ENCODE measurements around the gene ZNF319.
A peak's percentile ranks its signal among the peaks of the same experiment; 100 is the strongest.
"Not testable (repeated sequence)": the region's sequence is repeated elsewhere in the genome, so short reads cannot be mapped to it uniquely, and the experiment has no call there.

ZNF319 gene

DNA sequence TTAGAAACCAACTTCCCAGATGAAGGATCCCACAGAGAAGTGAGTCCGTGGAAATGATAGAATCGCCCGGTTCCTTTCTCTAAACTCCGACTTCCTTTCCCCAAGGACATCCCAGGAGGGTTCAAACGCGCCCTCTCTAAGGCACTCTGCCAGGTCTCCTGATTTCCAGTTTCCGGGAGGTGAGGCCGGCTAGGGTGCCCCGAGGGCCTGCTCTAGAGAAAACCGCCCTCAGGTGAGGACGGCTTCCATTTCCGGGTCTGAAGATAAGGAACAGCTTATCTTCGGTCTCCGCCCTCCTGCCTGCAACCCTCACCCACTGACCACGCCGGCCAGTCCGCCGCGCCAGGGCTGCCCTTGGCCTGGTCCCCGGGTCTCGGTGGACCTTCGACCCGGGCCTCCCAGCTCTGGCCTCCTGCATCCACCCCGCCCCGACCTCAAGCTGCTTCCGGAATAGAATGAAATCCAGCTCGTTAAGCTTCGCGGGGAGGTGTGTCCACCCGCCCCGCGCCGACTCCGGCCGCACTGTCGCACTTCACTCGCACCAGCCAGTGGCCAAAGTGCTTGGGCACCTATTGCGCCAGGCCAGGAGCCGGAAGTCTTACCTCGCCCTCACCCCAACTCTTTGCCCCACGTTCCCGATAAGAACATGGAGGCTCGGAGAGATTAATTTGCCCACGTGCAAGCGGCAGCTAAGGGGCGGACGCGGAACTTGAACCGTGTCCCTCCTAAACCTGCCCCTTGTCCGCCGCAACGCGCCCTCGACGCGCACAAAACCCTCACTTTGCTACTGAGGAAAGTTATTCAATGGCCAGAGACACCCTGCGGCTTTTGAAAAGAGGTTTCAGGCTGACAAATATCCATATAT, 24.2 kb upstream of the ZNF319 start:
- no peak for FAIRE-seq
- DNase-seq (ENCODE audit: extremely low spot score, insufficient read length, low read depth) = no peak

DNA sequence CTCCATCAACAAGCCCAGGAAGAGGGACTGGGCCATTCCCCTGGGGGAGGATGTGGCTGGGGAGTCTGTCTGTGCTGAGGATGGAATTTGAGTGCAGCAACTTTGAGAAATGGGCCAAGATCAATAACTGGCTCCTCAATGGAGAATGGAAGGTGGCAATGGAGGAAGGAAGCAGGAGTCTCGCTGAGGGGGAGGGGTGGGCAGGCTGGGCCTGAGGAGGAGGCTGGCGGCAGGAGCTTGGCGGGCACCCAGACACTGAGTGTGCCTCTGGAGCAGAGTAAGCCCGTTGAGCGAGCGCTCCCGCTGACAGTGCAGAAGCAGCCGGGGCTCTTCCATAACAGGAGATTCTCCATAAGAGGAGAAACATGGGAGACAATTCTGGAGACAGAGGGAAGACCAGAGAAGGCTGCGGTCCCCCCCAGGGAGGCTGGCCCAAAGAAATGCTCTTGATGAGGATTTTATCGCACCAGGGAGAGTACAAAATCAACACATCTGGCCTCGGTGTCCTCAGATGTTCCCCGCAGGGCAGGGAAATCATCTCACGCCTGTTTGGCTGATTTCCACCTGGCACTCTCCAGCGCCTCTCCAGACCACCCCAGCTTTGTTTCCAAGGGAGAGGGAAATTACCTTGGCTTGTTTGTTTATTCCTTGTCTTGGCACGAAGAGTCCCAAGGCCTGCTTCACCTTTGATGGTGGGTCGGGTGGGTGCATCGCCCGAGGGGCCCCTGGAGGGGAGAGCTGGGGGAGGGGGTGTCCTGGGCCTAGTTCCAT, 22.3 kb upstream of the ZNF319 start:
- FAIRE-seq (no peak), DNase-seq (ENCODE audit: extremely low spot score, insufficient read length, low read depth) (no peak)

DNA sequence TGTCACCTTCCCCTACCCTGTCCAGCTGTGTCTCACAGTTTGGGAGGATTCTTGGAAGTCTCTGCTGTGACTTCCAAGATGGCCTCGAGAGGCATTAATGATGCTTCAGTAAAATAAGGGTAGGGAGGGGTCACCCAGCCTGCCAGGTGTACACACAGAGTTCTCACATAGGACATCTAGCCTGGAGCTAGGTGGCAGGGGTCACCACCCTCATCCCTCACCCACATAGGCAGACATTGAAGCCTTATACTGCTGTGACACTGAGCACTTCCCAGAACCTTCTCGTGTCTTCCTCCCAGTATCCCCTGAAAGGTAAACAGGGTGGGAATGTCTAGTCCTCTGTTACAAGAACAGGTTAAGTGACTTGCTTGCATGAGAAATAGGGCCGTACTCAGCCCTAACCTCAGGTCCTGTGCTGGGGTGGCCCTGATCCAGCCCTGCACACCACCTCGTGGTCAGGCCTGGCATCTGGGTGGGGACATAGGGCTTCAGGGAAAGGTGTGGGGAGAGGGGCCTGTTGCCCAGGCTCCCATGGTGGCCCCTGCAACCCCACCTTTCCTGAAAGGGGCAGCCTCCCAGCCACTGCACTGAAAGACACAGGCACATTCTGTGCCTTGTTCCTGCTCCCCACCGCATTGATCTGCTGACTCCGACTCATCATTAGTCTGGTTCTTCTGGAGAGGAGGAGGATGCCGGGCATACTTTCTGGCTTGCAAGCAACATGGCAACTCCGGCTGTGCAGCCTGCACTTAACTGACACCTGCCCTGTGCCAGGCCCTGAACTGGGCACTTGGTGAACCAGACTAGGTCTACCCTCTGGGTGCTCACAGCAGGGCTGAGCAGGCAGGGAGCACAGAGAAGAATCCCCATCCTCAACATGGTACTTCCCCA, 21.4 kb upstream of the ZNF319 start:
- DNase-seq (ENCODE audit: extremely low spot score, insufficient read length, low read depth) = no peak
- FAIRE-seq = no peak

DNA sequence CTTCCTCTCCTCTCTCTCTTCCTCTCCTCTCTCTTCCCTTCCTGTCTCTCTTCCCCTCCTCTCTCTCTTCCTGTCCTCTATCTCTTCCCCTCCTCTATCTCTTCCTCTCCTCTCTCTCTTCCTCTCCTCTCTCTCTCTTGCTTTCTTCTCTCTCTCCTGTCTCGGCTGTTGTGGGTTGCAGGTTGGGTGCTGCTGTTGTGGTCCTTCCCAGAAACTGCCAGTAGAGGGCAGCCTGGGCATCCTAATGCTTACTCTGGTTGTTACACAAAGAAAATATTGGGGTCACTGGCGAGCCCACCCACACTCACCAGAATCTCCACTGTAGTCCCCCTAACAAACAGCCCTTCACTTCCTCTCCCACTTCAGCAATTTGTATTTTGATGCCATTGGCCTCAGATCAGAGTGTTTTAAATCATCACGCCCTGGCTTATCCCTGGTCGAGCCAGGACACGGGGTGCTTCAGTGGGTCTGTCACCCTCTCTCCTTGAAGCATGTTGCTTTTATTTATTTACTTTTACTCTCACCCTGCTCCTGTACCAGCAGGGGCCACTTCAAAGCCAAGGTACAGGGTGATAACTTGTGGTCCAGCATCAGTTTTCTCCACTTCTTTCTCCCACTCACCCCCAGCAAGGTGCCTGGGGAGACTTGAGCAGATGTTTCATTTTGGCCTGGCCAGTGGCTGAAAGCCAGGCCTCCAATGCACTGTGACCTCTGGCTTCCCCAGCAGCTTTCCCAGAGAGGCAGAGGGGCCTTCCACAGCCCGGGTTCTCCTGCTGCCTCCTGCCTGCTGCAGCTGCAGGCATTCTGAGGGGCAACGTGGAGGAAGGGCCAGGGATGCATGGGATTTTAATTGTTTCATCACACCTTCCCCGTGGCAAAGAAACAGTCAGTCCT, 20.4 kb upstream of the ZNF319 start:
- peak; percentile 67 for FAIRE-seq
- no peak for DNase-seq (ENCODE audit: extremely low spot score, insufficient read length, low read depth)

DNA sequence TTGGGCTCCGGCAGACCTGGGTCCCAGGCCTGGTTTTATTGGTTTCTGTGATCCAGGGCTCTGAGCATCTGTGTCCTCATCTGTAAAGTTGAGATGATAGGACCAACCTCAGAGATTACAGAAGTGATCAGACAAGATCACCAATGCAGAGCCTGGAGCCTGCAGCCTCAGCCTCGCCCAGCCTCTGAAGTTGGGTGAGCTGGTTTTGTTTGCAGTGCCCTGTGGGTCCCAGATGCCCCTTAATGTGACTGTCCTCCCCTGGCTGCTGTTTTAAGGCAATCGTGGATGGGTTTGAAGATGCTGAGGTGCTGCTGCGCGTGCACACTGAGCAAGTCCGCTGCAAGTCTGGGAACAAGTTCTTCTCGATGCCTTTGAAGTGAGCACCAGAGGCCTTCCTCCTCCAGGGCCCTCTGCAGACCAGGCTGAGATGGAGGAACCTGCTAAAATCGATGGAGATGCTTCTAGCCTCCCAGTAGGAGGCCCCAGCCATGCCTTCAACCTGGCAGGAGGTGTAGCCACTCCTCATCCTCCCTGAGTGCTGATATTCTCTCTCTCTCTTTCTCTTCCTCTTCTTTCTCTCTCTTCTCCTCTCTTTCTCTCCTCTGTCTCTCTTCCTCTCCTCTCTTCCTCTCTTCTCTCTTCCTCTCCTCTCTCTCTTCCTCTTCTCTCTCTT, 19.5 kb upstream of the ZNF319 start:
- FAIRE-seq = no peak
- DNase-seq (ENCODE audit: extremely low spot score, insufficient read length, low read depth) = no peak

DNA sequence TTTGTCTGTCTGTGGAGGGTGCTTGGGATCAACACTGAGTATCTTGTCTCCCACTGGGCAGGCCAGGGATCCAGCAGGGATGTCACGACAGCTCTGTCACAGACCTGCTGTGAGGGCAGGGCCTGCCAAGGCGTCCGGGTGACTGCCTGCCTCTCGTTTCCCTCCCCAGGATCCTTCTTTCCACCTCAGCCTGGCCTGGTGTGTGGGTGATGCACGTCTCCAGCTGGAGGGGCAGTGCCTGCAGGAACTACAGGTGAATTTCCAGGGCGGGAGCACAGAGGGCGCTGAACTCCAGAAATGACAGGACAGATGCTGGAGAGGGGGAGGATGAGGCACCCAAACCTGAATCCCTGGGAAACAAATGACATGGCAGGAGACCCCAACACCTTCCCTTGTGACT, 18.3 kb upstream of the ZNF319 start:
- no peak for DNase-seq (ENCODE audit: extremely low spot score, insufficient read length, low read depth)
- FAIRE-seq = no peak

DNA sequence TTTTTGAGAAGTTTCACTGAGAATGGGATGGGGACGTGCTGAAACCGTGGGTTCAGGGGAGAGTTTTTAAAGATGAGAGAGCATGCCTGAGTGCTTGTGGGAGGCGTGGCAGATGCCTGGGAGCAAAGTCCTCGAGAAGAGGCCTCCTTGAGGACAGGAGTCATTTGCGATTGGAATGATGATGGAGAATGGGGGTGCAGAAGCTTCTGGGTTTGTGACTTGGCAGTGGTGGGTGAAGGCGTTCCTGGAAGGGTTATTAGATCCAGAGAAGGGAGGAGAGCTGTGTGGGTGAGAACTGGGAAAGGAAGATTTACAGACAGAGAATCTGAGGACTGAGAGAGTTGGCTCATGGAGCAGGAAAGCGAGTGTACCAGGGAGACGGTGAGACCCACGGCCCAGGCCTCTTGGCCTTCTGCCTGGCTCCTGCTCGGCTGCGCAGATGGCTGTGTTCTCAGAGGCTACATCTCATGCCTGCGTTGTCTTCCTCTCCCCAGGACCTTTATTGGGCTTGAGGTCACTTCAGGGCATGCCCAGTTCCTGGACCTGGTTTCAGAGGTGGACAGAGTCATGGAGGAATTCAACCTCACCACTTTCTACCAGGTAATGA, 16.5 kb upstream of the ZNF319 start:
- no peak for DNase-seq (ENCODE audit: extremely low spot score, insufficient read length, low read depth)
- FAIRE-seq = no peak

DNA sequence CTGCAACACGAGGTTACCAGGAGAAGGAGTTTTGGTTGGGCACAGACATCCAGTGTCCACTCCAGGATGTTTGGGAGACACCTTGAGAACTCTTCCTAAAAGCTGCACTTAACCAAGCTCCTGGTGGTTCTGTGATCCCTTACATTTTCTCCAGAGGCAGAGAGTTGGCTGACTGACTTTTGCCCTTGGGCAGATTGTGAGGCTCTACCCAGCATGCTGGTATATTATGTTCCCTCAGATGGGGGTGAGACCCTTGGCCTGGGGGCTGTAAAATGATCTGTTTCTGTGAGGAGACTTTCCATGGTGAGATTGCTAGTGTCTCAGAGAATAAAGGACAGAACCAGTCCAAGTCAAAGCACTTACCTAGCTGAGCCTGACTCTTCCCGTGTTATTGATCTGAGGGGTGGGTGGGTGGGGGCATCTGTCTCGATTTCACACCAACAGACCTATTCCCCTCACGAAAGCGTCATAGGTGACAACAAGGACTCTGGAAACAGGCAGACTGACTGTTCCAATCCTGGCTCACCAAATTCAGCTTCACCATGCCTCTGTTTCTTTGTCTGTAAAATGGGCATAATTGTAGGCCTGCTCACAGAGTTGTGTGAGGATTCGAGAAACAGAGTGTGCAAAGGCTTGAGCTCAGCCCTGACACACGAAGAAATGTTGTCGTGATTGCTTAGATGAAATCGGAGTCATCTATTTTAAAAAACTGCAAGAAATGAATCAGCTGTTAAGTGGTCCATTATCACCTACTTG, 12.9 kb upstream of the ZNF319 start:
- no peak for FAIRE-seq
- no peak for DNase-seq (ENCODE audit: extremely low spot score, insufficient read length, low read depth)

DNA sequence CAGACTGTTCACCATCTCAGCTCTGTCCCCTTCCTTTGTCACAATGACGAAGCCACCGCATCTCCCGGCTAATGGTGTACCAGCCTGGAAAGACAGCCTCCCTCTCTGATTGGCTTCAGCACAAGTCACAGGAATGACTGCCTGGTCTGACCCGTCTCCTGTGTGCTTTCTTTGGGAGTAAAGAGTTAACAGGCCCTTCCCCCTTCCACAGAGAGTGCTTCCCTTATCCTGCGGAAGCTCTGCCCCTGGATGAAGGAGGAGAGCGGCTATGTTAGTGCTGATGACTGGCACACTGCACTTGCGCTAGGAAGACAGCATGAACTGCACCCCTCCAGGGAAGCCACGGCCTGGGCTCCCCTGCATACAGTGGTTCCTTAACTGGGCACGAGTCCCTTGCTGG, 12.0 kb upstream of the ZNF319 start:
- no peak for FAIRE-seq

DNA sequence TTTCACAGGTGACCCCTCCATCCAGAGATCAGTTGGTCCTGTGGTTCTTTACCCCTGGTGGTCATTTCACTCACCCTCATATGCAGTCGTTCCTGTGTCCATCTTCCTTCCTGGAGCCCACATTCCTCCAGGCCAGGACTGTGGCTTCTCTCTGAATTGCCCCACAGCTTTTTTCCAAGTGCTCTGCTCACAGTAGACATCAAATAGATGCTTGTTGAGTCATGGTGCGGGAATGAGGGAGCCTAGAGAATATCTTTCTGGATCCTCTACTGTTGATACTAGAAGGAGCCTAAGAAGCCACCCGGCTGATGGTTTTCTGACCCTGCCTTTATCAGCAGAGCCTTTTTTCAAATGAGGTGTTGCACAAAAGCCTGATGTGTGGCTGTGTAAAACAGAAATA, 11.2 kb upstream of the ZNF319 start:
- no peak for DNase-seq (ENCODE audit: extremely low spot score, insufficient read length, low read depth)
- no peak for FAIRE-seq

More for the DNA sequence above, 12.0 kb upstream of the ZNF319 start:
- no peak for DNase-seq (ENCODE audit: extremely low spot score, insufficient read length, low read depth)

DNA sequence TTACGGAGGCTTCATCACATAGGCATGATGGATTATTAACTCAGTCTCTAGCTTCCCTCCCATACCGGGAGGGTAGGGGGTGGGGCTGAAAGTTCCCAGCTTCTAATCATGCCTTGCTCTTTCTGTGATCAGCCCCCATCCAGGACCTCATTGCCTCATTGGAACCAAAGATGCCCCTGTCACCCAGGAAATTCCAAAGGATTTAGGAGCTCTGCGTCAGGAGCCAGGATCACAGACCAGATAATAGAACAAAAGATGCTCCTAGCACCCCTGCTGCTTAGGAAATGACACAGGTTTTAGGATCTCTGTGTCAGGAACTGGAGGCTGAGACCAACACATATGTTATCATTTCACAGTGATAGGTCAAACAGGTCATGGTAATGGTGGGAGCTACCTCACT, 10.4 kb upstream of the ZNF319 start:
- DNase-seq (ENCODE audit: extremely low spot score, insufficient read length, low read depth) (no peak), FAIRE-seq (no peak)

DNA sequence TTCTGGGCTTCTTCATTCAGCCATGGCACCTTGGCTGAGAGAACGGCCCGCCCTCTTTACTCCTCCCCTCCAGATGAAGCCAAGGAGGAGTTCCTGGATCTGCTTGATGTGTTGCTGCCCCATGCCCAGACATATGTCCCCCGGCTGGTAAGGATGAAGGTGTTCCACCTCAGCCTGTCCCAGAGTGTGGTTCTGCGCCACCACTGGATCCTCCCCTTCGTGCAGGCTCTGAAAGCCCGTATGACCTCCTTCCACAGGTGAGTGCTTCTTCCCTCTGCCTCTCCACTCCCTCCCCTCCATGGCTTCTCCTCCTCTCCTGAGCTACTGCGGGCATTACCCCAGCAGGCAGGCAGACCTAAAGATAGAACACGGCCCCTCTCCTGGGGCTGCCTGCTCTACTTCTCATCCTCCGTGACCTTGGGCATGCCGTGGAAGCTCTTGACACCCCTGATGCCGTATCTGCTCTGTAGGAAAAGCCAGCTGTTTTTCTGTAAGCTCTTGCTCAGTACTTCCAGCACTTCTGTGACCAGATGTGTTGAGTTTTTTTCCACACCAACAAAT, 9.5 kb upstream of the ZNF319 start:
- no peak for FAIRE-seq
- no peak for DNase-seq (ENCODE audit: extremely low spot score, insufficient read length, low read depth)

DNA sequence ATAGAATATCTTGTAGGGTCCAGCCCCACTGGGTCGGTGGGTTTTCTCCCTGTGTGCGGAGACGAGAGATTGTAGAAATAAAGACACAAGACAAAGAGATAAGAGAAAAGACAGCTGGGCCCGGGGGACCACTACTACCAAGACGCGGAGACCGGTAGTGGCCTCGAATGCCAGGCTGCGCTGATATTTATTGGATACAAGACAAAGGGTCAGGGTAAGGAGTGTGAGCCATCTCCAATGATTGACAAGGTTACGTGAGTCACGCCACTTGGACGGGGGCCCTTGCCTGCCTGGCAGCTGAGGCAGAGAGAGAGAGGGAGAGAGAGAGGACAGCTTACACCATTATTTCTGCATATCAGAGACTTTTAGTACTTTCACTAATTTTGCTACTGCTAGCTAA, 4.3 kb upstream of the ZNF319 start:
- not testable (repeated sequence) for FAIRE-seq; DNase-seq (ENCODE audit: extremely low spot score, insufficient read length, low read depth)

DNA sequence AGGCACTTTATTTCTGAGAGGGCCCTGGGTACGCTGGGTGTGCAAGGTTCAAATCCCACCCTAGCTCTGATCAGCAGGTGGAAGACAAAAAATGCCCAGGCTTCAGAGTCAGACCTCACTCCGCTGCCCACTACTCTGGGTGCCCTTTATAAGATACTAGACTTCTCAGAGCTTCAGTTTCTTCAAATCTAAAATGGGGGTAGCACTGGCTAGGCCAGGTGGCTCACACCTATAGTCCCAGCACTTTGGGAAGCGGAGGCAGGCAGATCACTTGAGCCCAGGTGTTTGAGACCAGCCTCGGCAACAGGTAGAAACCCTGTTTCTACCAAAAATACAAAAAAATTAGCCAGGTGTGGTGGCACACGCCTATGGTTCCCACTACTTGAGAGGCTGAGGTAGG, 2.5 kb upstream of the ZNF319 start:
- DNase-seq (ENCODE audit: extremely low spot score, insufficient read length, low read depth) = no peak
- FAIRE-seq = no peak

DNA sequence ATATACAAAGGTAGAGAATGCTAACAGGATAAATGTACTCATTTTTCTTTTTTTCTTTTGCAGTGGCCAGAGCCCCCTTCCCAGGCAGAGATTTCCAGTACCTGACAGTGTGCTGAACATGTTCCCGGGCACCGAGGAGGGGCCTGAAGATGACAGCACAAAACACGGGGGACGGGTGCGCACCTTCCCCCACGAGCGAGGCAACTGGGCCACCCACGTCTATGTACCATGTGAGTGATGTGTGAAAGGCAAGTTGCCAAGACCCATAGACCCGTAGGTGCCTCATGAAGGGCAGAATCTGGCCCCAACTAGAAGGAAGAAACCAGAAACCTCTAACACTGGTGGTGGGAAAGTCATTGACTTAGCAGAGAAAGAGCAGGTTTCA, 1.9 kb upstream of the ZNF319 start:
- no peak for DNase-seq (ENCODE audit: extremely low spot score, insufficient read length, low read depth)
- no peak for FAIRE-seq

DNA sequence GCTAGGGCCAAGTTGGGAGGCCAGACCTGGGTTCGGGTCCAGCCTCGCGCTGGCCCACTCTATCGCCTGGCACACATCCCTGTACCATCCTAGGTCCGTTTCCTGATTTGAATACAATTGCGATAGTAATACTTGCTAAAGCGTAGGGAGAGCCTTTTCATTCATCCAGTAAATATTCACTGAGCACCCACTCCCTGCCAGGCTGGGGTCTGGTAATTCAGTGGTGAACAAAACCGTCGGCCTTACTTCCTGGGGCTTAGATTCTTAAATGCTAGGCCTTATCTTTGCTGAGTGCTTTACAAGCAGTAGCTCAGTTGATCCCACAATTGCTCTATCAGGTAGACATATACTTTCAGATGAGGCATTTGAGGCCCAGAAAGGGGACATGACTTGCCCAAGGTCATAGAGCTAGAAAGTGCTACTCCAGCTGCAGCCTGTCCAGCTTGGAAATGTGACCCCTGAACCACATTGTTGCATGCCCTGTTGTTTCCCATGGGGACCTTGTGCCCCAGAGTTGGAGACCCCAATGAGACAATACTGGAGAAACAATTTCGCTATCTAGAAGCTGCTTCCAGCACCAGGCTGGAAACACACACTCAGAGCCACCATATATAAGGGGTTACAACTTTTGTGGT, 1.4 kb upstream of the ZNF319 start:
- DNase-seq (ENCODE audit: extremely low spot score, insufficient read length, low read depth) (no peak), FAIRE-seq (no peak)
